Activated T-helper 1 cell treated with anti-CD3 and anti-CD28 coated beads, Interleukin-12 subunit alpha, Interleukin-12 subunit beta, Interleukin-2, Interleukin-4 antibody, amounts not matched to agents 30 ng/mL and 10 ng/mL and 1 ng/mL, durations not matched to agents 14 hours and 24 hours and 36 hours (primary cell): ENCODE data around the gene DYNC2H1. TPM values are rescaled to one million over a fixed set of nuclear protein-coding genes. Genes with fewer than 3 reads are reported as not detected.

Source experiments
- DNase-seq: peaks from one replicate; pipeline ENCODE4 v3.0.0; 2021; ENCODE audit warnings: low spot score
- H3K27ac Mint-ChIP-seq: one replicate; pipeline ENCODE4 v1.8.0; 2021; ENCODE audit warnings: mild to moderate bottlenecking, mixed read lengths
- H3K27me3 Mint-ChIP-seq: one replicate; pipeline ENCODE4 v1.8.0; 2022; ENCODE audit warnings: mild to moderate bottlenecking, moderate library complexity, mixed read lengths; ENCODE audit not compliant: insufficient read depth
- H3K36me3 Mint-ChIP-seq: one replicate; pipeline ENCODE4 v1.8.0; 2021; ENCODE audit warnings: low read depth, mixed read lengths
- H3K4me1 Mint-ChIP-seq: one replicate; pipeline ENCODE4 v1.8.0; 2021; ENCODE audit warnings: low read depth, mixed read lengths
- H3K4me3 Mint-ChIP-seq: one replicate; pipeline ENCODE4 v1.8.0; 2021; ENCODE audit warnings: mild to moderate bottlenecking, moderate library complexity, mixed read lengths
- H3K9me3 Mint-ChIP-seq: one replicate; pipeline ENCODE4 v1.8.0; 2021; ENCODE audit warnings: mixed read lengths
- intact Hi-C: fragments of 100-400 bp; cut with micrococcal nuclease; formaldehyde crosslinking; loops from one replicate; pipeline ENCODE4 v1.15.1; 2024
- total RNA-seq: library from RNA; stranded (reverse); gene quantifications from 2 replicates; pipeline ENCODE4 v1.2.3, GENCODE V29; 2022

The DYNC2H1 gene
- total RNA-seq, 1 donor from 2014 or later = 1.1 TPM

- no peak overlapping the region for H3K27ac Mint-ChIP-seq
- no peaks in the 10 kb centered on the region for H3K9me3 Mint-ChIP-seq
- no peaks in the 10 kb centered on the region for H3K36me3 Mint-ChIP-seq
- intact Hi-C loops = no loop called here
- no peak overlapping the region for H3K4me3 Mint-ChIP-seq
- no peaks in the 10 kb centered on the region for H3K4me1 Mint-ChIP-seq
- H3K27me3 Mint-ChIP-seq = no peaks in the 10 kb centered on the region
- no peak for DNase-seq
These were observed 362.3 kb downstream of the DYNC2H1 start for GRCh38 chr11:103471546-103471945.

- no peak overlapping the region for H3K27ac Mint-ChIP-seq
- no peak for DNase-seq
These were observed 367.6 kb downstream of the DYNC2H1 start for GRCh38 chr11:103476874-103477273.

GRCh38 chr11:103480421-103480820 lies 371.2 kb downstream of the DYNC2H1 start:
- DNase-seq = no peak
- H3K36me3 Mint-ChIP-seq = no peaks in the 10 kb centered on the region
- H3K4me1 Mint-ChIP-seq = no peaks in the 10 kb centered on the region
- no peaks in the 10 kb centered on the region for H3K9me3 Mint-ChIP-seq
- H3K4me3 Mint-ChIP-seq = no peak overlapping the region
- intact Hi-C loops = no loop called here
- no peak overlapping the region for H3K27ac Mint-ChIP-seq
- no peaks in the 10 kb centered on the region for H3K27me3 Mint-ChIP-seq

More at GRCh38 chr11:103476874-103477273, 367.6 kb downstream of the DYNC2H1 start:
- H3K9me3 Mint-ChIP-seq = no peaks in the 10 kb centered on the region
- no peaks in the 10 kb centered on the region for H3K27me3 Mint-ChIP-seq
- intact Hi-C loops = no loop called here
- no peak overlapping the region for H3K4me3 Mint-ChIP-seq
- no peaks in the 10 kb centered on the region for H3K36me3 Mint-ChIP-seq
- H3K4me1 Mint-ChIP-seq = no peaks in the 10 kb centered on the region

- Mint-ChIP-seq H3K27me3 (no peaks in the 10 kb centered on the region), H3K4me1 (peaks cover 15% of the 10 kb centered on the region)
These were observed 374.8 kb downstream of the DYNC2H1 start for GRCh38 chr11:103483996-103484395.

GRCh38 chr11:103484545-103484944 lies 375.3 kb downstream of the DYNC2H1 start:
- H3K4me1 Mint-ChIP-seq = peaks cover 15% of the 10 kb centered on the region
- intact Hi-C loops = no loop called here
- no peaks in the 10 kb centered on the region for H3K36me3 Mint-ChIP-seq
- H3K27me3 Mint-ChIP-seq = no peaks in the 10 kb centered on the region
- no peak for DNase-seq
- H3K27ac Mint-ChIP-seq = no peak overlapping the region
- H3K4me3 Mint-ChIP-seq = no peak overlapping the region
- H3K9me3 Mint-ChIP-seq = peaks cover 10% of the 10 kb centered on the region

More at GRCh38 chr11:103483996-103484395, 374.8 kb downstream of the DYNC2H1 start:
- Mint-ChIP-seq H3K4me3 (no peak overlapping the region), H3K36me3 (no peaks in the 10 kb centered on the region), H3K9me3 (peaks cover 10% of the 10 kb centered on the region), H3K27ac (no peak overlapping the region)
- no peak for DNase-seq
- intact Hi-C loops = no loop called here

- intact Hi-C loops = loop anchor here (5.0 kb wide), 1 partner anchor 909 kb away; no protein-coding TSS in a partner anchor
These were observed 377.4 kb downstream of the DYNC2H1 start for GRCh38 chr11:103486604-103487003.

GRCh38 chr11:103487113-103487512 lies 377.9 kb downstream of the DYNC2H1 start:
- Mint-ChIP-seq H3K4me3 (no peak overlapping the region), H3K36me3 (no peaks in the 10 kb centered on the region), H3K27ac (no peak overlapping the region), H3K4me1 (peaks cover 15% of the 10 kb centered on the region), H3K9me3 (peaks cover 10% of the 10 kb centered on the region), H3K27me3 (no peaks in the 10 kb centered on the region)
- DNase-seq = no peak
- intact Hi-C loops = loop anchor here (5.0 kb wide), 1 partner anchor 910 kb away; no protein-coding TSS in a partner anchor

More at GRCh38 chr11:103486604-103487003, 377.4 kb downstream of the DYNC2H1 start:
- Mint-ChIP-seq H3K27ac (no peak overlapping the region), H3K9me3 (peaks cover 10% of the 10 kb centered on the region), H3K27me3 (no peaks in the 10 kb centered on the region), H3K36me3 (no peaks in the 10 kb centered on the region), H3K4me1 (peaks cover 15% of the 10 kb centered on the region), H3K4me3 (no peak overlapping the region)
- DNase-seq = no peak

GRCh38 chr11:103488031-103488461 lies 378.8 kb downstream of the DYNC2H1 start:
- Mint-ChIP-seq H3K27ac (peak overlapping the region; percentile 12), H3K9me3 (peaks cover 10% of the 10 kb centered on the region), H3K27me3 (no peaks in the 10 kb centered on the region), H3K4me1 (peaks cover 15% of the 10 kb centered on the region), H3K36me3 (no peaks in the 10 kb centered on the region), H3K4me3 (no peak overlapping the region)
- intact Hi-C loops = loop anchor here (5.0 kb wide), 1 partner anchor 911 kb away; no protein-coding TSS in a partner anchor
- DNase-seq = no peak

GRCh38 chr11:103488579-103488978 lies 379.4 kb downstream of the DYNC2H1 start:
- H3K4me3 Mint-ChIP-seq = no peak overlapping the region
- H3K27ac Mint-ChIP-seq = no peak overlapping the region
- no peak for DNase-seq
- H3K27me3 Mint-ChIP-seq = no peaks in the 10 kb centered on the region
- no peaks in the 10 kb centered on the region for H3K36me3 Mint-ChIP-seq
- intact Hi-C loops = loop anchor here (5.0 kb wide), 1 partner anchor 911 kb away; no protein-coding TSS in a partner anchor
- peaks cover 15% of the 10 kb centered on the region for H3K4me1 Mint-ChIP-seq
- peaks cover 10% of the 10 kb centered on the region for H3K9me3 Mint-ChIP-seq

GRCh38 chr11:103491777-103492176 lies 382.6 kb downstream of the DYNC2H1 start:
- no peaks in the 10 kb centered on the region for H3K36me3 Mint-ChIP-seq
- no peak overlapping the region for H3K4me3 Mint-ChIP-seq
- H3K9me3 Mint-ChIP-seq = peaks cover 10% of the 10 kb centered on the region
- peaks cover 15% of the 10 kb centered on the region for H3K4me1 Mint-ChIP-seq
- no peaks in the 10 kb centered on the region for H3K27me3 Mint-ChIP-seq
- no peak overlapping the region for H3K27ac Mint-ChIP-seq
- intact Hi-C loops = no loop called here
- no peak for DNase-seq

GRCh38 chr11:103494491-103494890 lies 385.3 kb downstream of the DYNC2H1 start:
- Mint-ChIP-seq H3K27ac (no peak overlapping the region), H3K4me3 (no peak overlapping the region), H3K36me3 (no peaks in the 10 kb centered on the region), H3K9me3 (no peaks in the 10 kb centered on the region), H3K4me1 (no peaks in the 10 kb centered on the region), H3K27me3 (no peaks in the 10 kb centered on the region)
- DNase-seq = no peak
- intact Hi-C loops = no loop called here

GRCh38 chr11:103497268-103497667 lies 388.0 kb downstream of the DYNC2H1 start:
- DNase-seq = no peak
- Mint-ChIP-seq H3K4me1 (no peaks in the 10 kb centered on the region), H3K27ac (no peak overlapping the region), H3K9me3 (no peaks in the 10 kb centered on the region), H3K36me3 (no peaks in the 10 kb centered on the region), H3K27me3 (no peaks in the 10 kb centered on the region), H3K4me3 (no peak overlapping the region)
- intact Hi-C loops = no loop called here

- H3K9me3 Mint-ChIP-seq = peaks cover 4% of the 10 kb centered on the region
- no peaks in the 10 kb centered on the region for H3K4me1 Mint-ChIP-seq
- no peaks in the 10 kb centered on the region for H3K36me3 Mint-ChIP-seq
- no peak overlapping the region for H3K4me3 Mint-ChIP-seq
- H3K27me3 Mint-ChIP-seq = no peaks in the 10 kb centered on the region
- DNase-seq = no peak
- intact Hi-C loops = no loop called here
- H3K27ac Mint-ChIP-seq = no peak overlapping the region
These were observed 390.6 kb downstream of the DYNC2H1 start for GRCh38 chr11:103499710-103500340.
